A673 (cell line): ENCODE results near the gene ACSF3. TPM values are rescaled to one million over a fixed set of nuclear protein-coding genes. Genes with fewer than 3 reads are reported as not detected.

Source experiments
- BruUV-seq: library from RNA; stranded (reverse); fragments of 400-500 nt; replicated peaks from 2 replicates; lab custom pipeline; 2021; lab: Mats Ljungman, UMichigan
- CTCF ChIA-PET: fragments of 300-600 bp; sonication (Branson Sonifier 250); formaldehyde crosslinking; loops from one replicate; lab custom pipeline; 2022; ENCODE audit warnings: antibody characterized with exemption; lab: Charles Lee
- POLR2A ChIA-PET: fragments of 300-600 bp; sonication (Branson Sonifier 250); formaldehyde crosslinking; loops from one replicate; lab custom pipeline; 2022; ENCODE audit warnings: antibody characterized with exemption; ENCODE audit not compliant: low non-redundant PET; lab: Charles Lee
- DNase-seq: peaks from one replicate; pipeline ENCODE4 v3.0.0-alpha.2; 2015; ENCODE audit warnings: low spot score
- H3K27ac ChIP-seq: fragments of 200-600 bp; sonication (generic); 2 replicates; pipeline ENCODE4 v1.5.1; 2016; ENCODE audit warnings: mixed run types, low read depth, mild to moderate bottlenecking, mixed read lengths, antibody characterized with exemption, low read length; ENCODE audit not compliant: poor library complexity, severe bottlenecking
- H3K27me3 ChIP-seq: fragments of 200-600 bp; sonication (generic); replicated peaks from 2 replicates; pipeline ENCODE4 v1.6.1; 2017; ENCODE audit warnings: mixed run types, low read depth, mild to moderate bottlenecking, mixed read lengths, antibody characterized with exemption, low read length; ENCODE audit not compliant: insufficient read depth, poor library complexity
- H3K36me3 ChIP-seq: fragments of 200-600 bp; sonication (generic); 2 replicates; pipeline ENCODE4 v1.6.1; 2016; ENCODE audit warnings: mixed run types, mild to moderate bottlenecking, mixed read lengths, antibody characterized with exemption, low read length; ENCODE audit not compliant: insufficient read depth, poor library complexity, severe bottlenecking
- H3K4me1 ChIP-seq: fragments of 200-600 bp; sonication (generic); 2 replicates; pipeline ENCODE4 v1.6.1; 2017; ENCODE audit warnings: mixed run types, mild to moderate bottlenecking, mixed read lengths, antibody characterized with exemption, low read length; ENCODE audit not compliant: insufficient read depth, poor library complexity, severe bottlenecking
- H3K4me3 ChIP-seq: fragments of 200-600 bp; sonication (generic); 2 replicates; pipeline ENCODE4 v1.5.1; 2016; ENCODE audit warnings: low read depth, mixed run types, mild to moderate bottlenecking, mixed read lengths, low read length; ENCODE audit not compliant: poor library complexity, severe bottlenecking
- H3K9me3 ChIP-seq: fragments of 200-600 bp; sonication (generic); 2 replicates; pipeline ENCODE4 v1.6.1; 2016; ENCODE audit warnings: mixed run types, low read depth, mild to moderate bottlenecking, mixed read lengths, antibody characterized with exemption, low read length; ENCODE audit not compliant: poor library complexity, severe bottlenecking
- CTCF ChIP-seq: fragments of 300-800, 200-600 bp; sonication (generic); conservative IDR thresholded peaks from 2 replicates; pipeline ENCODE4 v1.5.1; 2017; ENCODE audit warnings: low read depth, mild to moderate bottlenecking, antibody characterized with exemption, low read length, moderate library complexity, mixed read lengths
- EZH2 ChIP-seq: fragments of 200-600 bp; sonication (generic); IDR thresholded peaks from 2 replicates; pipeline ENCODE4 v1.6.1; 2017; ENCODE audit warnings: borderline replicate concordance, low read depth, mild to moderate bottlenecking, mixed read lengths, antibody characterized with exemption, low read length; ENCODE audit not compliant: poor library complexity, severe bottlenecking
- intact Hi-C: fragments of 100-400 bp; cut with micrococcal nuclease; formaldehyde crosslinking; loops from one replicate; pipeline ENCODE4 v1.10.0; 2022; ENCODE audit not compliant: unreplicated experiment
- total RNA-seq: library from RNA; stranded (reverse); gene quantifications from 2 replicates; pipeline ENCODE4 v1.2.3, GENCODE V29; 2021

ACSF3 gene
- total RNA-seq, 1 experiment from 2014 or later, result 27.7 TPM

GRCh38 chr16:89147085-89147817, 53.6 kb downstream of the ACSF3 start:
- no peaks in the 10 kb centered on the region for H3K4me1 ChIP-seq
- CTCF ChIA-PET, result no interaction called here
- no TSS peak for BruUV-seq
- no peak for DNase-seq
- no peak overlapping the region for H3K27ac ChIP-seq
- no peaks in the 10 kb centered on the region for H3K36me3 ChIP-seq
- H3K4me3 ChIP-seq, result no peak overlapping the region
- no peaks in the 10 kb centered on the region for H3K9me3 ChIP-seq
- no peaks in the 10 kb centered on the region for H3K27me3 ChIP-seq
- intact Hi-C loops, result no loop called here
- POLR2A ChIA-PET, result no interaction called here
- TF ChIP-seq EZH2, result no peak

GRCh38 chr16:89149386-89149785, 55.7 kb downstream of the ACSF3 start:
- no TSS peak for BruUV-seq
- ChIA-PET POLR2A (no interaction called here), CTCF (no interaction called here)
- Histone ChIP-seq H3K36me3 (no peaks in the 10 kb centered on the region), H3K27ac (no peak overlapping the region), H3K4me1 (no peaks in the 10 kb centered on the region), H3K9me3 (no peaks in the 10 kb centered on the region), H3K4me3 (no peak overlapping the region), H3K27me3 (no peaks in the 10 kb centered on the region)
- DNase-seq, result no peak
- TF ChIP-seq EZH2 (no peak), CTCF (no peak)
- intact Hi-C loops, result no loop called here

GRCh38 chr16:89150090-89150835, 56.6 kb downstream of the ACSF3 start:
- no peak for TF ChIP-seq EZH2
- no peak for TF ChIP-seq CTCF
- POLR2A ChIA-PET, result no interaction called here
- no peaks in the 10 kb centered on the region for H3K4me1 ChIP-seq
- CTCF ChIA-PET, result no interaction called here
- intact Hi-C loops, result no loop called here
- BruUV-seq, result no TSS peak
- H3K27me3 ChIP-seq, result no peaks in the 10 kb centered on the region
- no peak overlapping the region for H3K27ac ChIP-seq
- H3K36me3 ChIP-seq, result no peaks in the 10 kb centered on the region
- H3K9me3 ChIP-seq, result no peaks in the 10 kb centered on the region
- no peak overlapping the region for H3K4me3 ChIP-seq
- DNase-seq, result no peak
